Superior temporal gyrus (tissue), 1 donor: Measurements from ENCODE around the gene RNPS1.
"Not testable (repeated sequence)": the region's sequence is repeated elsewhere in the genome, so short reads cannot be mapped to it uniquely, and the experiment has no call there.

Experiments used
- DNase-seq: peaks from one replicate; pipeline ENCODE4 v3.0.0-alpha.2; 2016; ENCODE audit errors: extremely low spot score

Gene RNPS1

DNA sequence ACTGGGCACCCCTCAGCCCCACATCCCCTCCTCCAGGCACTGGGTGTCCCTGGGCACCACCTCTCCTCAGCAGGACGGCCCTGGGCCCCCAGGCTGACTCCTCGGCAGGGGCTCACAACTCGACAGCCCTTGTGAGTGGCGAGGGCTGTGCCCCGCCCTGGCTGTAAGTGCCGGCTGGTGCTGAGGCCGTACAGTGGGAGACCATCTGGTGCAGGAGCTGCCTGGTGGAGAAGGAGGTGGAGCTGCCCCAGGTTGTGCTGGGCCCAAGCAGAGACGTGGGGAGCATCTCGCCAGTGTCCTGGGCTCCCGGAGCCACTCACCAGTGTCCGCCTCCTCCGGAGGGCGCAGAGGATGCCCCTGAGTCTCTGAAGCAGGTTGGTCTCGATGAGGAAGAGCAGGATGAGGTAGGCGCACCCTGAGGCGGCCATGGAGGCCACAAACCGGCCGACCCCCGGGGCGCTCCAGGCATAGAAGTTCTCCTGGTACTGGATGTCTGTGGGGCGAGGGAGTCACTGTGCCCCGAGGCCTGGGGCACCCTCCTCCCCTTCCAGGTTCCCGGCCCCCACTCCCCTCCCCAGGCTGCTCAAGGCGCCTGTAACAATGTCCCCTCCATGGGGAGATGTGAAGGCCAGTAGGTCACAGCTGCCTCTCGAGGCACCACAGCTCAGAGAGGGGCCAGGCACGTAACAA lies 15.1 kb upstream of the RNPS1 start:
- DNase-seq = no peak

DNA sequence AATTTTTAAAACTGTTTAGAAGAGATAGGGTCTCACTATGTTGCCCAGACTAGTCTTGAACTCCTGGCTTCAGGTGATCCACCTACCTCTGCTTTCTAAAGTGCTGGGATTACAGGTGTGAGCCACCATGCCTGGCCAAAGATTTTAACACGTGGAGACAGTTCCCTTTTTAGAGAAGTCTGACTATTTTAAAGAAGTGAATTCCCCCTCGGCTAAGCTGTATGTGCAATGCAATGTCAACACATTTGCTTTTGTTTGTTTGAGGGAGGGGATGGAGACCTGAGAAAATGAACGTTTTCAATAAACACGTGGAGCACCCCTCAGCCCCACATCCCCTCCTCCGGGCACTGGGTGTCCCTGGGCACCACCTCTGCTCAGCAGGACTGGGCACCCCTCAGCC lies 14.3 kb upstream of the RNPS1 start:
- DNase-seq = no peak

DNA sequence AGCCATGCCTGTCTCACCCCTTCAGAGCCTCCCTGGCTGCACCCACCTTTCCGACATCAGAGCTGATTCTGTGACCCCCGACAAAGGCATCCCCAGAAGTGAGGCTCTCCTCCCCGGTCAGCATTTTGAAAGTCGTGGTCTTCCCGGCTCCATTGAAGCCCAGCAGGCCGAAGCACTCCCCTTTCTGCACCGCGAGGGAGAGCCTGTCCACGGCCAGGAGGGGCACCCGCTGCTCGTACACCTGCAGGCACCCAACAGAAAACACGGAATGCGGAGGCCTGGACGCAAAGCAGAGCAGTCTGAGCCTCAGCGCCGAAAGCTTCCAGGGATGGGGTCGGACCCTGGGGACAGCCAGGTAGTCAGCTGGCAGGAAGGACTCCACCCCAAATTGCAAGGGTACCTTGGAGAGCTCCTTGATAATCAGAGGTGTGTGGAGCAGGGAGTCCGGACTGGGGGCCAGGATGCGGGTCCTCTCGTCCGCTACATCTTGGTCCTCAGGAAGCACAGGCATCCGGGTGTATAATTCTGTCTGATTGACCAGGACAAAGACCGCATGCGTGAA lies 13.1 kb upstream of the RNPS1 start:
- no peak for DNase-seq

DNA sequence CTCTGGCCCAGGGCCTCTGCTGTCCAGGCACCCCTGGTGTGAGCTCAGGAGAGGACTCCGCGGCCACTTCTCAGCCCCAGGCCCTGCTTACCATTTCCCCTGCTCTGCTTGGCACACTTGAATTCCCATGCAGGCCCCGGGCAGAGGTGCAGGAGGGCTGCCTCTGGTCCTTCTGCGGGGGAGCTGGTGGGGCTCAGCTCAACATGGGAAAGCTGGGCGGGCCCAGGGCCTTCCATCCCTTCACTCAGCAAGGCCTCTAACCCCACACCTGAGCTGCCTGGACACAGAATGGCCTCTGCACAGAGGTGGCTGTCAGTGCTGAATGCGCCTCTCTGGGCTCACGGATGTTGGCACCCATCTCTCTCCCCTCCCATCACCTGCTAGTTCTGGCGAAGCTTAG lies 12.5 kb upstream of the RNPS1 start:
- DNase-seq = no peak

DNA sequence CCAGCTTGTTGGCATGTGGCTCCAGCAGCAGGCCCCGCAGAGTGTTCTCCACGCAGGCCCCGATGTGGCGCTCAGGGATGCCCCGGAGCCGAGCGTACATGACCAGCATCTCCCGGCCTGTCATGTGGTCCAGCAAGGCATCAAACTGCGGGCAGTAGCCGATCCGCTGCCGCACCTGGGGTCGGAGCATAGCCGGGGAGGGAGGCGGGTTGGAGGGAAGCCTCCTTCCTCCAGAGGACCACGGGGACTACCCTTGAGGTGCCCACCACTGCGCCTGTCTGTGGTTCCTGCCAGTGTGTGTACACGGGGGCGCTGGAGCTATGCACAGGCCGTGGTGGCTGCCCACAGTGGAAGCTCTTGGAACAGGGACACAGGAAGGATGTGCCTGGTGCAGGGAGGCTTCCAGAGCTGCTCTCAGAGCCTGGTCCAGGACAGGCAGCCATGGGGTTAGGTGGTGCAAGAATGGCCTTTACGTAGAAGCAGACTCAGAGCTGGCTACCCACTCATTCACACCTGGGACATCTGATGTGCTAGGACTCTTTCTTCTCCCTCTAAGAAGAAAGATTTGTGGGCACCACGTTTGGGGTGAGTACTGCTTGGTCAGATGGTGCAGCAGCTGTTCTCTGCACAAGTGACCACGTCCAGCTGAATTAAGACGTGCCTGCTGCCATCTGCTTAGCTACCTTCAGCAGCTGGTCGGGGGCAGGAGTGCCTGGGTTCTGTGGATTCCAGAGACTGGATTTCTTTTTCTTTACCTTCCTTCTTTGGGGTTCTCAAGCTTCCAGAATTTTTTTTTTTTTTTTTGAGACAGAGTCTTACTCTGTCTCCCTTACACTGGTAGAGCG lies 11.3 kb upstream of the RNPS1 start:
- DNase-seq = peak; percentile 48

DNA sequence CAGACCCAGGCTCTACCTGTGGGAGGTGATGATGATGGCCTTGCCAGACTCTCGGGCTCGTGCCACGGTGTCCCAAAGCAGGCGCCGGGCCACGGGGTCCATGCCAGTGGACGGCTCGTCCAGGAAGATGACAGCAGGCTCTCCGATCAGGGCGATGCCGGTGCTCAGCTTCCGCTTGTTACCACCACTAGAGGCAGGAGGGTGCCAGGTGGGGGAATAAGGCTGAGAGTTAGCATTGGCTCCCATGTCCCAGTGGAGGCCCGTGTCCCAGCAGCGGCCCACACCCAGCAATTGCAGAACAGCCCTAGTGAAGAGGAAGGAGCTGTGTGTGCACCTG lies 10.3 kb upstream of the RNPS1 start:
- no peak for DNase-seq

DNA sequence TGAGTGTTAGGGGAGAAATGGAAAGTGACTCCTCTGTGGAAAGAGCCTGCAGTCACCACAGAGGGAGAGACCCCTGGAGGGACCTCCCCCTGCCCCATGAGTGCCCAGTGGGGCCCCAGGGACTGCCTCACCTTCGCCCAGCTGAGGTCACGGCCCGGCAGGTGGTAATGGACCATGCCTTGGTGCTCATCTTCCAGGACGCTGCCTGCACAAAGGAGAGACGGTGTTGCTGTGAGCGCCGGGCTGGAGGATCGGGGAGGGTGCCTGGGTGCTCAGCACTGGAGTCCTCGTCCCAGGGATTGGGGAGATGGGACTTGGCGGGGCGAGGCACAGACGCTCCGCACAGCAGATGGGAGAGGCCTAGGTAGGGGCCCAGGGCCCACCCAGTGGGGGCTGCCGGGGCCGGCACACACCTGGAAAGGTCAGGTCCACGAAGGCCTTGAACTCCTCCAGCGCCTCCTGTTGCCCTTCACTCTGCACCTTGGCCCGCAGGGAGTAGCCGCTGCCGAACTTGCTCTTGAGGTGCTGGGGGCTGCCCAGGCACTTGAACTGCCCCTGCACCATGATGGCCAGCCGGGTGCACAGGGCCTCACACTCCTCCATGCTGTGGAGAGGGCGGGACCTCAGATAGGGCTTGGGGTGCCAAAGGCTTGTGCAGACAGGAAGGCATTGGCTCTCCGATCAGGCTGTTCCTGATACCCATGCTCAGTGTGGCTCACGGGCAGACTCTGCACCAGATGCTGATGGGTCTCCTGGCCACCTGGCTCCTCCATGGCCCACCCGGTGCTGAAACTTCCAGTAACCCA lies 9.7 kb upstream of the RNPS1 start:
- DNase-seq = no peak

DNA sequence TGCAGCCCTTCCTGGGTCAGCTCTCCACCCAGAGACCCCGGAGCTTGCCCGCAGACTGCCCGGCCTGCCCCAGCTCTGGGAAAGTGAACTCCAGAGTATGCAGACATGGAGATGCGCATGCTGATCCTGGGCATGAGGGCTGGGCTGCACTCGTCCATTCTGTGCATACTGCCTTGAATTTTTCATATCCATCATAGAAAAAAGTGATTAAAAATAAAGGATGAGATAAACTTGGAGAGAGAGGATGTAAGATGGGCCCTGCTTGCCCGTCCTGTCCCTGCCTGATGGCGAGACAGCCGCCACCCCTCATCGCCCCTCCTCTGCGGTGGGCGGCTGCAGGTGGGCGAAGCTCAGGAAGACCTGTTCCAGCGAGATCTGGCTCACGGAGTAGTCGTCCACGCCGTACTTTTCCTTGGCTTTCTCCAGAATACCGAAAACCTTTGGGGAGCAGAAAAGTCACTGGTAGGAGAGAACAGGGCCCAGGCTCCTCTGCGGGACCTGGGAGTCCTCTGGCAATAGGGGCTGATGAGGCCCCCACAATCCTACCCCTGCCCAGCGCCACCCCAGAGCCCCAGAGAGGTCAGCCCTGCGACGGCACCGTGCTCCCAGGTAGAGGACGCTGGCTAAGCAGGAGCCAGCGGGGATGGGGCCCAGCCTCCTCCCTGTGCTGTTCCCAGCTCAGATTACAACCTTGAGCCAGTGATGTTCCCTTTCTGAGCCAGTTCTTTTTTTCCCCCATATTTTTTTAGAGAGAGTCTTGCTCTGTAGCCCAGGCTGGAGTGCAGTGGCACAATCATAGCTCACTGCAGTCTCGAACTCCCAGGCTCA lies 8.7 kb upstream of the RNPS1 start:
- no peak for DNase-seq

DNA sequence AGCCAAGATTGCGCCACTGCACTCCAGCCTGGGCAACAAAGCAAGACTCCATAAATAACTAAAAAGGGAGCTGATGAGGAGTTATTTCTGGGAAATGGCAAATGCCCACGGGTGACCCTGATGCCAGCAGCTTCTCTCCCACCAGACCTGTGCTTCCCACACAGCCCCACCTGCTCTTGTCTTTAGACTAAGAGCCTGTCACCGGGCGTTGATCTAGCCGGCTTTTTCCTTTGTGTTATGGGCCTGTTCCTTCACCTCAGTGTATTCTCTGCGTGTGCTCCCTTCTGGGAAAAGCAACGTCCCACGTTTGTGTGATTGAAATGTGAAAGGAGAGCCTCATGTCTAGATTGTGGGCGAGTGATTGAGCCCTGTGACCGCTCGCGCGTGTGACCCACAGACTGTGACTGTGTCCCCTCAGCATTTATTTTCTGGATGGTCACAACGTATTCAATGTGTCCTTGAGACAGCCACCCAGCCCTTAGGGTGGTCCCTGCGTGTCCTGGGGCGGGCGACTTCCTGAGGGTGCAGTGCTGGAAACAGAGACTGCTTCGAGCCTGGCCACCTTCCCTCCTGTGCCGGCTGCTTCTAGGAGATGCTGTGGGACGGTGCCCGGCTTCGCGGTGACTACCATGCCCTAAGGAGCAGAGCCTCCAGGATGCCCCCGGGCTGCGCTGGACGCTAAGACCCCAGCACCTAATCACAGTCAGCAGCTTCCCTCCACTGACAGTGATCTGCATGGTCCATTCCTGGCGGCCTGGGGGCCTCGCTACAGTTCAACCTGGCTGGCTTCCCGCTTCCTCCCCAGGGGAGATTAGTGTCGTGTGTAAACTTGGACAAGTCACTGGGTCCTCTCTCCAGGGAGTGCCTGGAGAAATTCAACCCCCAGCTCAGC lies 7.8 kb upstream of the RNPS1 start:
- no peak for DNase-seq

DNA sequence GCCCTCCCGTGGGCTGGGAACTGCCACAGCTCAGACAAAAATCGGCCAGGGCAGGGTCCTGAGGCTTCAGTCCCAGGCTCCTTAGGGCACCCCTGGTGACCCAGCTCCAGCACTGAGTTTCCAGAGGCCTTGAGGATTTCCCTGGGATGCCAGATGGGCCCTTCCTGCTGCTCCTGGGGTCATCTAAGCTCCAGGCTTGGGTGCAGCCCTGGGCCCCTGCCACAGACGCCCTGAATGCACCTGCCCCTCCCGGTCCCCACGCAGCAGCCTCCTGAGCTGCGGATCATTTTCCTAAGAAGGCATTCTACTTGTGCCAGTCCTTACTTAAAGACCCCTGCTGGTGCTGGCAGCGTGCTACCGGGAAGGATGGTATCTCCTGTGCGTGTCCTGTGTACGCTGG lies 6.0 kb upstream of the RNPS1 start:
- no peak for DNase-seq

DNA sequence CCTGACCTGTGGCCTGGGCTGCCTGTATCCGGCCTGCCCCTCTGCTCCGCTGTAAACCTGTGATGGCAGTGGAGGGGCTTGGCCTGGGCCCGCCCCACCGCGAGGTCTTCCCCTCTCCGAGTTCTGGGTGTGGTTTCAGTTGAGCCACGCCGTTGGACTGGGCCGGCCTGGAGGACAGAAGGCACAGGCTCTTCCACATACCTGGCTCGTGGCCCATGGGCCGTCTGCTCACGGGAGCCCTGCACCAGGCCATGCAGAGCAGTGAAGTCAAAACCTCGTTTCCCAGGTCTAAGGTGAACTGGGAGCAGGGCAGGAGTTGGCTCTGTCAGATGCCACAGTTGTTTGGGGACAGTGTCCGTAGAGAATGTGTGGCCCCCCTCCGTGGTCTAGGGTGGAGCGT lies 5.6 kb upstream of the RNPS1 start:
- DNase-seq = no peak

DNA sequence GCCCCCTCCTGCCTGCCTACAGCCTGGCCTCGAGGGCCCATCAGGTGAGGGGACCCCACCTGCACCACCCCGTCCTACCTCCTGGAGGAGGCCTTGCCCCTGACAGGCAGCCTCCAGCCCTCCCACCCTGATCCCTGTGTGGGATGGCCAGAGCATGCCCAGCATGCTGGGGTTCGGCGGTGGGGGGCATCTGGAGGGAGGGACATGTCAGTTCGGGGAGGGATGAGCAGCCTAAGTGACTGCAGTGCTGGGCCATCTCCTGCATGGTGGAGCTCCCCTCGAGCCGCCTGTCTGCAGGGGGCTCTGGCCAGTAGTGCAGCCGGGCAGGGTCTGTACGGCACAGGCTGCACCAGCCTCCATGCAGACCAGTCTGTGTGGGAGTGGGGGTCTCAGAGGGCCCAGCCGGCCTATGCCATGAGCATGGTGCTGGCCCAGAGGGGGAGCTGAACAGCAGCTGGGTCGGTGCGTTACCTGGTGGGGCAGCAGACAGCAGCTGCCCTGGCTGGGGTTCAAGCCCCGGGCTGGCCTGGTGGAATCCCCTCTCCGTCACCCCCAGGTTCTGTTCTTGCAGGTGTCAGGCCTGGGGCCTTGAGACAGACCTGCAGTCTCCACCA lies 4.0 kb upstream of the RNPS1 start:
- DNase-seq = no peak

DNA sequence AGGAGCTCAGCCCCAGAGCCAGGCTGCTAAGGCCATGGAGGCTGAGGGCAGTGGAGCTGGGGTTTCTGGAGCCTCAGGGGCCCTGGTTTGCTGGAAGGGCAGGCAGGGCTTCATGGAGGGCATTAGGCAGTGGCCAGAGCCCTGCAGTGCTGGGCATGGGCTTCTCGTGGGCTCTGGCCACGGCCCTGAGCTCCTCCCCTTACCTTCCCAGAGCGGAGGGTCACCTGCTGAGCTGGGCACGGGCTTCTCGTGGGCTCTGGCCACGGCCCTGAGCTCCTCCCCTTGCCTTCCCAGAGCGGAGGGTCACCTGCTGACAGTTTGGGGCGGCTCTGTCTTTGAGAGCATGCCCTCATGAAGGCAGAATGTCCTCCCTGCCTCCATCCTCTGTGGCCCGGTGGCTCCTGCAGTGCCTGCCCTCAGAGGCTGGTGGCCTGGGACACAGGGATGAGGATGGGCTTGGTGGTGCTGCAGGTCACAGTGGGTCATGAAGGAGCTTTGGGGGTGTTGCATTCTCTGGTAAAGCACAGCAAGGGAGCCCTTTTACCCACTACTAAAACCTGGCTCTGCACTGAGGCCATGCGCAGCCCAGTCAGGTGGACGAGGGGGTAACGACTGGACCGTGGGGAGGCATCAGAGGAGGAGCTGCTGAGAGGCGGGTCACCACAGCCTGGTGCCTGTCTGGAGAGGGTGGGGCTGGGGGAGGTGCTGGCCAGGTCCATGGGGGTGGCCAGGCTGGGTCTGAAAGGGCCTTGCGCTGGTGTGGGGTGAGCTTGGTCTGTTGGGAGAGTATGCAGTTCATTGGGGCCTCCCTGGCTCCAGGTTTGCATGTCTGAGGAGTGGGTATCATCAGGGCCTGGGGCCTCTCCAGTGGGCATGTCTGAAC lies 2.9 kb upstream of the RNPS1 start:
- no peak for DNase-seq

DNA sequence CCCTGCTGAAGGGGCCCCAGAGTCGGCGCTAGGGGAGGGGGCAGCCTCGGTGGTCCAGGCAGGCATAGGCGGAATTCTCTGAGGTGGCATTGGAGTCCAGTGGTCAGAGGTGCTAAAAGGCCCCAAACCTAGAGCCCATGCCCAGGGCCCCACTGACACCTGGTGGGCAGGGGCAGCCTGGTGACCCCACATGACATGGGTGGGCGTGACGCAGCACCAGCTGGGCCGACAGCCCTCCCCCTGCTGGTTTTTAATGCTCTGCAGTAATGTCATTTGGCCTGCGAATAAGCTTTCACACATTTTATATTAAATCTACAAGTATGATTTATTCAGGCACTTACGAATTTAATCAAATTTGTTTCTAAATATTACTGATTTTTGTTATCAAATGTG lies 2.1 kb upstream of the RNPS1 start:
- no peak for DNase-seq

DNA sequence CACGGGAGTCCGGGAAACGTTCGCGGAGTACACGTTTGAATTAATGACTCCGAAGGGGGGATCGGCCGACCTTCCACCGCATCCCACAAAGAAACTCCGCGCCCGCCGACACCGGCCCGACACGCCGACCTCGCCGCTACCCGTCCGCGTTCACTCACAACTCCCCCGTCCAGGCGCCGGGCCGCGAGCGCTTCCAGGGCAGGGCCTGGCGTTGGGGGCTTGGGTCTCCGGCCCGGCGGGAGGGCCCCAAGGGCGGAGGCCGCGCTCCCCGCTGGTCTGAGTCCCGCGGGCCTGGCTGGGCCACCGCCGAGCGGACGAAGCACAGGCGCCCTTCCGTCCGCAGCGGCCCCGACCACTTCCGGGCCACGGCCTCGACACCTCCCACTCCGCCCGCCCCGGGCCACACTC lies 417 bp downstream of the RNPS1 start:
- DNase-seq = not testable (repeated sequence)

DNA sequence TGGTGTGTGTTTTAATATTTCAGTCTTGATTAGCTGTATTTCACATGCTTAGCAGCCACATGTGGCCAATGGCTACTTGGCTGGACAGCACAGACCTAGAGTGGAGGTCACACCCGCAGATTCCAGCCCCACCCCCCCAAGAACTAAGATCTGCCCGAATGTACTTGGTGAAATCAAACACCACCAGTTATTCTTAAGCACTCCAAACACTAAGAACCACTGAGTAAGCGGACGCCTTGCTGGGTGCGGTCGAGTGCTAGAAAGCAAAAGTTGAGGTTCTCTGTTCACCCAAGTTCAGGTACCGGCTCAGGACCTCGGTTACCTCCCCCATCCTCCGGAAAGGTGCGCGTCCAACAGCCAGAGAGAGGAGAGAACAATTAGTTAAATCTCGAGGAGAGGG lies 1.0 kb downstream of the RNPS1 start:
- DNase-seq = not testable (repeated sequence)

DNA sequence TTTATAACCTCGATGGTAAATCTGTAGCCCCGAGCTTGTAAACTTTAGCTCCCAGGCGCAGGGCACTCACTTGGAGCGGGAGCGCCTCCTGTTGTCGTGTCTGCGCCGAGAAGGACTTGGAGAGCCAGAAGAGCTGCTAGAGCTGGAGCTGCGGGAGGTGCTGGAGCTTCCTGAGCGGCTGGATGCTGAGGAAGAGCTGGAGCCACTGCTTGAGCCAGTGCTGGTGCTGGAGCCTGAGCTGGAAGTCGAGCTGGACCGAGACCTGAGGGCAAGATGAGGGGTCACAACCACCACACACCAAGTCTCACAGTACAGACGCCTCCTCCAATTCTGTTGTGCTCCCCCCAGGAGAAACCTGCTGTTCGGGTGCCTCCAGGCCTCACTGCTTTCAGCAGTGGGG lies 4.9 kb downstream of the RNPS1 start:
- DNase-seq = not testable (repeated sequence)

DNA sequence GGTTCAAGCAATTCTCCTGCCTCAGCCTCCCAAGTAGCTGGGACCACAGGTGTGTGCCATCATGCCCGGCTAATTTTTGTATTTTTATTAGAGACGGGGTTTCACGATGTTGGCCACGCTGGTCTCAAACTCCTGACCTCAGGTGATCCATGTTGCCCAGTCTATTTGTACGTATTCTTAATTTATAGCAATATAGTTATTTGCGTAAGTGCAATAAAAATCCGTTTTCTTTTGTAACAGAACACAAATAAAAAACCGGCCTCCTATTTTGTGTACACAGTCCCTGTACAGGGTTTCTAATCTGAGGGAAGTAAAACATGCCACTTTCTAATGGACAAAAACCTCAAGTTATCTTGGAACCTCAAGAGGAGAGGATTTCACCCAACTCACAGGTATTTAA lies 7.7 kb downstream of the RNPS1 start:
- DNase-seq = no peak

DNA sequence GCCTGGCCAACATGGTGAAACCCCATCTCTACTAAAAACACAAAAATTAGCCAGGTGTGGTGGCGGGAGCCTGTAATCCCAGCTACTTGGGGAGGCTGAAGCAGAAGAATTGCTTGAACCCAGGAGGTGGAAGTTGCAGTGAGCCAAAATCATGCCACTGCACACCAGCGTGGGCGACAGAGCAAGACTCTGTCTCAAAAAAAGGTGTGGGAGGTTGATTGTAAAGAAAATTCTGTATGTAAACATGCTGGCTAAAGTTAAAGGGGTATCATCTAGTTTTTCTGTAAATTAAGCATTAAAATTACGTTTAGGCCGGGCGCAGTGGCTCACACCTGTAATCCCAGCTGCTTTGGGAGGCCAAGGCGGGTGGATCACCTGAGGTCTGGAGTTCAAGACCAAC lies 9.4 kb downstream of the RNPS1 start:
- DNase-seq = not testable (repeated sequence)
